ENCODE data around the gene HOXD9. TPM values are rescaled to one million over a fixed set of nuclear protein-coding genes. Genes with fewer than 3 reads are reported as not detected.

HOXD9 gene
- total RNA-seq, 2 experiments from 2014 or later = not detected

DNA sequence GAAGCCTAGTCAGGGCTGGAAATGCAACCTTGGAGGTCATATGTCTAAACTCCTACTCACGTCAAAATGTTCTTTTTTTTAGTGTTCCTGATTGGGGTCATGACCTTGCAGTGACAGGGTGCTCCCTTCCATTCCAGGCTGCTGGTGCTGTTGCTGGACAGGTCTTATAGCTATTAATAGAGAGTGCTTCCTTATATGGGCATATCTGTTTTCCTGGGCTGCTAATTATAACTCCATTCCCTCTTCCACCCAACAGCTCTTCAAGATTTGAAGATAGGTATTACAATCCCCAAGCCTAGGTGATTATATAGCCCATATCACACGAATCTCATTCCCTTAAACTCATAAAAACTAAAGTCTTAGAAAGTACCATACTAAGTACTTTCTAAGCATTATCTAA, 47.2 kb downstream of the HOXD9 start:
- BruUV-seq (replicated peaks) = no TSS peak
- no peak for DNase-seq (ENCODE audit: low spot score)
- no peak overlapping the region for H3K4me2 ChIP-seq (ENCODE audit: low read length)
- H3K79me2 ChIP-seq (ENCODE audit: insufficient read depth, low read depth, low read length) = no peaks in the 10 kb centered on the region
- intact Hi-C loops (cut with micrococcal nuclease; ENCODE audit: unreplicated experiment) = no loop called here
- H3K4me3 ChIP-seq (ENCODE audit: low read depth, low read length, poor library complexity, severe bottlenecking) = no peak overlapping the region
- no peaks in the 10 kb centered on the region for H3K9me2 ChIP-seq (ENCODE audit: insufficient read depth, low read length)
- no peak for TF ChIP-seq EZH2phosphoT487 (IDR thresholded peaks at IDR 0.05; ENCODE audit: borderline replicate concordance, low read depth, low read length)
- TF ChIP-seq, protein P1, sequence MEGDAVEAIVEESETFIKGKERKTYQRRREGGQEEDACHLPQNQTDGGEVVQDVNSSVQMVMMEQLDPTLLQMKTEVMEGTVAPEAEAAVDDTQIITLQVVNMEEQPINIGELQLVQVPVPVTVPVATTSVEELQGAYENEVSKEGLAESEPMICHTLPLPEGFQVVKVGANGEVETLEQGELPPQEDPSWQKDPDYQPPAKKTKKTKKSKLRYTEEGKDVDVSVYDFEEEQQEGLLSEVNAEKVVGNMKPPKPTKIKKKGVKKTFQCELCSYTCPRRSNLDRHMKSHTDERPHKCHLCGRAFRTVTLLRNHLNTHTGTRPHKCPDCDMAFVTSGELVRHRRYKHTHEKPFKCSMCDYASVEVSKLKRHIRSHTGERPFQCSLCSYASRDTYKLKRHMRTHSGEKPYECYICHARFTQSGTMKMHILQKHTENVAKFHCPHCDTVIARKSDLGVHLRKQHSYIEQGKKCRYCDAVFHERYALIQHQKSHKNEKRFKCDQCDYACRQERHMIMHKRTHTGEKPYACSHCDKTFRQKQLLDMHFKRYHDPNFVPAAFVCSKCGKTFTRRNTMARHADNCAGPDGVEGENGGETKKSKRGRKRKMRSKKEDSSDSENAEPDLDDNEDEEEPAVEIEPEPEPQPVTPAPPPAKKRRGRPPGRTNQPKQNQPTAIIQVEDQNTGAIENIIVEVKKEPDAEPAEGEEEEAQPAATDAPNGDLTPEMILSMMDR (conservative IDR thresholded peaks at IDR 0.05; ENCODE audit: low read length) = no peak
- CTCF ChIA-PET (ENCODE audit: unreplicated experiment) = interaction anchor here (0.6 kb wide), 1 partner anchor 16 kb away, joined by 7 read pairs; no protein-coding TSS in a partner anchor
- no peaks in the 10 kb centered on the region for H4K20me1 ChIP-seq (ENCODE audit: insufficient read depth, low read length)
- H3K27ac ChIP-seq (ENCODE audit: low read depth, low read length, poor library complexity, severe bottlenecking) = no peak overlapping the region
- POLR2A ChIA-PET = interaction anchor here (0.6 kb wide), 2 partner anchors 204 to 440 kb away, joined by 3 to 11 read pairs; no protein-coding TSS in a partner anchor
- H2AFZ ChIP-seq (ENCODE audit: low read length) = no peak overlapping the region
- H3K9me3 ChIP-seq (ENCODE audit: low read length) = no peaks in the 10 kb centered on the region
- H3K36me3 ChIP-seq (ENCODE audit: insufficient read depth, low read length) = no peaks in the 10 kb centered on the region
- H3K4me1 ChIP-seq (ENCODE audit: insufficient read depth, low read length, poor library complexity, severe bottlenecking) = no peaks in the 10 kb centered on the region

DNA sequence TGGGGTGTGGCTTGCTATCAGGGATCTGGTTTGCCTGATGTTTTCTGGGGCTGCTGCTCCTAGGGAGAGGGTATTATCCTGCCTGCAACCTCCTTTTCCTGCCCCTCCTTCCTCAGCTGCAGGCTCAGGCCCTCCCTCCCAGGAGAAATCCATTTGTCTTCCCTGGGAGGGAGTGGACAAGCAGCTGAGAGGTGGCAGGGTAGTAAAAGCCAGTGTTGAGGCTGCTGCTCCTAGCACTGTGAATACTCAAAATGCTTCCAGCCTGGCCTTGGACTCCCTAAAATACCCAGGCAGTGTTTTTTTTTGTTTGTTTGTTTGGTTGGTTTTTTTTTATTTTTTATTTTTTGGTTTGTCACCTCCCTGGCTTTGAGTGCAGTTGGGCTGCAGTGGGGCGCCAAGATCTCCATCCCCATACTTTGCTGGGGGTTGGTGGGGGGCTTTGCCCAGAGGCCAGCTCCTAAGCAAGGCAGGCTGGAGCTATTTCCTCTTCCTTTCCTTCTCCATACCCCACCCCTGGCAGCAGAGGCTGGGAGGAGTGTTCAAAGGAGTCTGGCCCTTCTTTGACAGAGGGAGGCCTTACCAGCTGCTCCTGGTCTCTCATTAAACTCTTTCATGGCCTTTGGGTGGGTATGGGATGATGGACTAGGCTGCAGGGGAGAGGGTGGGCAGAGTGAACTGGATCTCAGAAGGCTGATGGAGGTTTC, 48.2 kb downstream of the HOXD9 start:
- intact Hi-C loops (cut with micrococcal nuclease; ENCODE audit: unreplicated experiment) = no loop called here
- Histone ChIP-seq H3K79me2 (ENCODE audit: insufficient read depth, low read depth, low read length) (no peaks in the 10 kb centered on the region), H3K36me3 (ENCODE audit: insufficient read depth, low read length) (no peaks in the 10 kb centered on the region), H4K20me1 (ENCODE audit: insufficient read depth, low read length) (no peaks in the 10 kb centered on the region), H3K27ac (ENCODE audit: low read depth, low read length, poor library complexity, severe bottlenecking) (no peak overlapping the region), H2AFZ (ENCODE audit: low read length) (no peak overlapping the region), H3K9me2 (ENCODE audit: insufficient read depth, low read length) (no peaks in the 10 kb centered on the region), H3K4me3 (ENCODE audit: low read depth, low read length, poor library complexity, severe bottlenecking) (no peak overlapping the region), H3K4me2 (ENCODE audit: low read length) (no peak overlapping the region), H3K9me3 (ENCODE audit: low read length) (no peaks in the 10 kb centered on the region), H3K4me1 (ENCODE audit: insufficient read depth, low read length, poor library complexity, severe bottlenecking) (no peaks in the 10 kb centered on the region)
- ChIA-PET POLR2A (no interaction called here), CTCF (ENCODE audit: unreplicated experiment) (no interaction called here)
- DNase-seq (ENCODE audit: low spot score) = no peak
- no TSS peak for BruUV-seq (replicated peaks)
- TF ChIP-seq, protein P1 (conservative IDR thresholded peaks at IDR 0.05; ENCODE audit: low read length) = no peak
- TF ChIP-seq EZH2phosphoT487 (IDR thresholded peaks at IDR 0.05; ENCODE audit: borderline replicate concordance, low read depth, low read length) = no peak

DNA sequence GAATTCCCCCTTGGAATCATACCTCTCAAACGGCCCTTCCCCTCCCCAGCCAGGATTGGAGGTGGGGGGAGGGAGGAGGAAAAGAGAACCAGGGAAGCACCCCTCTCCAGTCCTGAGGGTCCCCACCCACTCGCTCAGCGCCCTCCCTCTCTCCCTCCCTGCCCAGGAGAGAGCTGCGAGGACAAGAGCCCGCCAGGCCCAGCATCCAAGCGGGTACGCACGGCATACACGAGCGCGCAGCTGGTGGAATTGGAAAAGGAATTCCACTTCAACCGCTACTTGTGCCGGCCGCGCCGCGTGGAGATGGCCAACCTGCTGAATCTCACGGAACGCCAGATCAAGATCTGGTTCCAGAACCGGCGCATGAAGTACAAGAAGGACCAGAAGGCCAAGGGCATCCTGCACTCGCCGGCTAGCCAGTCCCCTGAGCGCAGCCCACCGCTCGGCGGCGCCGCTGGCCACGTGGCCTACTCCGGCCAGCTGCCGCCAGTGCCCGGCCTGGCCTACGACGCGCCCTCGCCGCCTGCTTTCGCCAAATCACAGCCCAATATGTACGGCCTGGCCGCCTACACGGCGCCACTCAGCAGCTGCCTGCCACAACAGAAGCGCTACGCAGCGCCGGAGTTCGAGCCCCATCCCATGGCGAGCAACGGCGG, 49.0 kb downstream of the HOXD9 start:
- H3K27ac ChIP-seq (ENCODE audit: low read depth, low read length, poor library complexity, severe bottlenecking) = no peak overlapping the region
- H3K36me3 ChIP-seq (ENCODE audit: insufficient read depth, low read length) = no peaks in the 10 kb centered on the region
- no peak overlapping the region for H3K4me3 ChIP-seq (ENCODE audit: low read depth, low read length, poor library complexity, severe bottlenecking)
- no peaks in the 10 kb centered on the region for H3K9me2 ChIP-seq (ENCODE audit: insufficient read depth, low read length)
- no TSS peak for BruUV-seq (replicated peaks)
- no peaks in the 10 kb centered on the region for H3K9me3 ChIP-seq (ENCODE audit: low read length)
- no peak overlapping the region for H2AFZ ChIP-seq (ENCODE audit: low read length)
- H3K4me1 ChIP-seq (ENCODE audit: insufficient read depth, low read length, poor library complexity, severe bottlenecking) = no peaks in the 10 kb centered on the region
- CTCF ChIA-PET (ENCODE audit: unreplicated experiment) = no interaction called here
- POLR2A ChIA-PET = no interaction called here
- H4K20me1 ChIP-seq (ENCODE audit: insufficient read depth, low read length) = no peaks in the 10 kb centered on the region
- no peak for TF ChIP-seq EZH2phosphoT487 (IDR thresholded peaks at IDR 0.05; ENCODE audit: borderline replicate concordance, low read depth, low read length)
- TF ChIP-seq, protein P1 (conservative IDR thresholded peaks at IDR 0.05; ENCODE audit: low read length) = no peak
- DNase-seq (ENCODE audit: low spot score) = no peak
- no peak overlapping the region for H3K4me2 ChIP-seq (ENCODE audit: low read length)
- H3K79me2 ChIP-seq (ENCODE audit: insufficient read depth, low read depth, low read length) = no peaks in the 10 kb centered on the region
- intact Hi-C loops (cut with micrococcal nuclease; ENCODE audit: unreplicated experiment) = no loop called here
